GM19328 (cell line): ENCODE data around the gene ILDR1.

Source experiments
- ATAC-seq: cut with Tn5 transposase; IDR thresholded peaks from one replicate; pipeline ENCODE4 v1.9.1; 2021; ENCODE audit warnings: mild to moderate bottlenecking, moderate library complexity; ENCODE audit not compliant: unreplicated experiment

The ILDR1 gene

DNA sequence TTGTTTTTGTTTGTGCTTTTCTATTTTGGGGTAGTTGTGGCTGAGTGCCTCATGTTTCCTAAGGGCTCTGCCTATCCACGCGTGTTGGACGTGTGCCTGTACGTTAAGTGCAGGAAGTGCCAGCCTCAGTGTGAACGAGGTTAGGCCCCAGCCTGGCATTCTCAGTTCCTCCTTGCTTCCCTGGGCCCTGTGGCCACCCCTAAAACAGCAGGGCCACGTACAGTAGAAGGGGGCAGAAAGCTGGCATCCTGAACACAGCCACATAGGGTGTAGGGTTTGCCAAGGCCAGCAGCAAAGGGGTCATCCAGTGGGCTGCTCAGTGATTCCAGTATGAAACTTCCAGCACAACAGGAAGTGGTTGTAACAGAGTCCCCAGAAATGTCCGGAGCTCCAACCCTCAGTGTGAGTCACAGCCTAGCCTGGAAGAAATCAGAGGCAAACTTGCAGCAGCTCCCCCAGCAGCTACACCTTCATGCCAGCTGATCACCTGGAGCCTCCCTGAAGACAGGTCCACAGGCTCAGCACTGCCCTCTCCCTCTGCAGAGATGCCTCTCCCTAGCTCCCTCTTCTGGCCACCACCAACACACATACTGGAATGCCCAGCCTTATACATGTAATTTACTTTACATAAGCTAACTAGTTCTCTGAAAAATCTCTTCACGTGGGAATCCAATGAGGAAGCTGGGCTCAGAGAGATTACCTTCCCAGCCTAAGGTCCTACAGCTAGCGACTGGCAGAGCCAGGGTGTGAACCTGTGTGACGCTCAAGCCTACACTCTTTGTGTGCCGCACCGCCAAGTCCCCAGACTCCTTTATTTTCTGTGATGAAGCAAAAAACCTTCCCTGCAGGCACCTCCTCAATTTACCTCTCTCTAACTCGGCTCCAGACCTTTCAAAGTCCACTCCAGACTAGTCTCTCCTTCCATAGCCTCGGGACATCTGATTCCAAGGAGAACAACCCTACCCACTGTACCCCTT is 26.6 kb downstream of the ILDR1 start:
- ATAC-seq, result no peak

DNA sequence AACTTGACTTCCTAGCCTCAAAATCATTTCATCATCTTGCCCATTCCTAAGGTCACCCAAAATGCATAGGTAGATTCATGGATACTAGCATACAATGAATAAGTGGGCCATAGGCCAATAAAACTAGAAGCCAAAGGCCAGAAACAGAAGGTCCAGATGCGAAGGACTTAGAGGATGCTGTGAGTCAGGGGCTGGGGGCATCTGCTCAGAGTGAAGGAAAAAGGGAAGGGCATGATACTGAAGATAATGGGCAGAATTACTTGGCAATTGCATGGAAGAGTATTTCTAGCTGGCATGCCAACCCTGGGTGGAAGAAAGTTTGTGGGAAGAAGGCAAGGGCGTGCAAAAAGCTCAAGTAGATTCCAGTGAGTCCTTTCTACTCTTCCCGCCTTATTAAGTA is 27.5 kb downstream of the ILDR1 start:
- ATAC-seq, result no peak

DNA sequence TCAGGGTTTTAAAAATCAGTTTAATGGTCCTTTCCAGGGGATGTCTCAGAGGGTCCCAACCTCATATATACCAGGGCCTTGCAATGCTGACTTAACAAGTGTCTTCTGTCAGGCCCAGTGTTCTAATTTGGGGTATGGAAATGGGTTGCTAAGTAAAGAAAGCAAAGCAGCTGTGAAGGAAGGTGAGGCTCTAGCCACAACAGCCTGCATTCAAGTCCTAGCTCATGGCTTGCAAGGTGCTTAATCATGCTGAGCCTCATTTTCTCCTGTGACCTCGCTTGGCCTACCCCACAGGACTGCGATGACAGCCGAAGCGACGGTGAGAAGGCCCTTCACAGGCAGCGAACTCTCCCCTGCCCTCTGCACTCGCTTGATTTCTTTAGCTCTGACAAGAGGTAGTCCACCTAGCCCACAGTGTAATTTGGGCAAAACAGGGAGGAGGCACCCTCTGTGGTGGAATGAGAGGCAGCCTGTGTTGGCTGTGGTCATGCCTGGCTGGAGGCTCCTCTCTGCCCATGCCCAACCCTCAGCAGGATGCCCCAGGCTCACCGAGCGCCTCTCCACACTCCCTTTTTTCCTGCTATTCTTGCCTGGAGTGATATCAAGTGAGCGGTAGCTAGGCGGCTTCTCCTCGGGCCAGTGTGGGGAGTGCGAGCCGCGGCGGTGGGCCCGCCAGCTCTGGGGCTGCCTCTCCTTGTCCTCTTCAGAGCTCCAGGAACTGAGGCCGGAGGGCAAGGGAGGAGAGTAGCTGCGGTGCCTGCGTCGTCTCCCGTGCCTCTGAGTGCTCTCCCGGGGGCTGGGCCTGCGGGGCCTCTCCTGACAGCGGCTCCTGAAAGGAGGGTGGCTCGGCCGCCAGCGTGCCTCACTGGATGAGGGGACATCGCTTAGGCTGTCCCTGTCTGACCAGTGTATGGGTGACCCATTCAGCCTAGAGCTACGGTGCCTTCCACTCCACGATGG is 29.2 kb downstream of the ILDR1 start:
- ATAC-seq, result peak; percentile 73

DNA sequence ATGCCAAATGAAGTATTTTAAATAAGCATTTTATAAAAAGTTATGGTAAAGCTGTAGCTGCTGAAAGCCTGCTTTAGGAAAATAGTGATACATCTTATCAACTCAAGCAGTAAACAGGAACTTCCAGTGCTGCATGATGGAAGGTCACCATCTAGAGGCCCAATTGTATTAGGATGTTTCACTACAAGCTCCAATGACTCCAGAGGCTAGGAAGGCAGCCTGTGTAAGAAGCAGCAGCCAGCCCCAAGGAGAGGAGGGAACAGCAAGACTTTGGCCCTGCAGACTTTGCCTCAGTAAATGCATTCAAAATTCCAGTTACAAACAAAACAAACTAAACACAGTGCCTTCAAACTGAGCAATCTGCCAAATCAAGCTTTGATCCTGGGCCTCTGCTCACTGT is 32.1 kb downstream of the ILDR1 start:
- no peak for ATAC-seq

DNA sequence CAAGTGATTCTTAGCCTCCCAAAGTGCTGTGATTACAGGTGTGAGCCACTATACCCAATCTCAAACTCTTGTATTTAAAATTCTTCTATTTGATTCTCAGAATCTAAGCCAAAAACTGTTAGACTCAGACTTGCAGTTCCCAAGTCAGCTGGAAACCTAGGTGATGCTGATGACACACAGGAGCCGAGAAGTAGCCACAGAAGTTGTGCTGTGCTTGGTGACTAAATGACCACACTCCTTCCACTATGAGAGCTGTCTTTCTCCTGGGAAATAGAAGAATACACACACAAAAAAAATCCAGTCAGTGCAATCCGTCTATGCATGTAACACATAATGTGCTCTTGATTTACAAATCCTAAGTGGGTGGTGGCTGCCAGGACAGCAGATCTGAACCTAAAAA is 33.9 kb downstream of the ILDR1 start:
- no peak for ATAC-seq

DNA sequence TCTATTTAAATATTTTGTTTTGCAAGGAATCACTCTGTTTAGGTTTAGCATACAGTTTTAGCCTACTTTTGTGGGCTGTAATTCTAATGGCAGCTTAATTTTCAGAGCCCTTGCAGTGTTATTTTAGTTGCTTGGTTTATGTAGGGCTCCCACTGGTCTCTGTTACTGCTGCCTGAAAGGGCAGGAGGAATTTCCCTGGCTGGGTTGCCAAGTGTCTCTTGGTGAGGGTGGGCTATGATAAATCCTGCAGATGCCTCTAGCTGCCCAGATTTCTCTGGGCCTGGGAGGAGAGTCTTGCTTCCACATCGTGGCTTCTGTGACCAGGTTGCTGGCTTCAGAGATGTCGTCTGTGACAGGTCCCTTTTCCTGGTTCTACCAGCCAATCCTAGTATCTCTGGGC is 36.2 kb downstream of the ILDR1 start:
- no peak for ATAC-seq

DNA sequence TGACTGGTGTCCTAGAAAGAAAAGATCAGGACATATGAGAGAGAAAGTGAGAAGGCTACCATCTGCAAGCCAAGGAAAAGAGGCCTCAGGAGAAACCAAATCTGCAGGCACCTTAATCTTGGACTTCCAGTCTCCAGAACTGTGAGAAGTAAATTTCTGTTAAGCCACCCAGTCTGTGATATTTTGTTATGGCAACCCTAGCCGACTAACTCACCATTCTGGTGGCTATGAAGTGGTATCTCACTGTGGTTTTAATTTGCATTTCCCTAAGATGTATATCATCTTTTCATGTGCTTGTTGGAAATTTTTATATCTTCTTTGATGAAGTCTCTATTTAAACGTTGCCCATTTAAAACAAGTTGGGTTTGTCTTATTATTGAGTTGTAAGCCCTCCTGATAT is 40.6 kb downstream of the ILDR1 start:
- ATAC-seq, result no peak

DNA sequence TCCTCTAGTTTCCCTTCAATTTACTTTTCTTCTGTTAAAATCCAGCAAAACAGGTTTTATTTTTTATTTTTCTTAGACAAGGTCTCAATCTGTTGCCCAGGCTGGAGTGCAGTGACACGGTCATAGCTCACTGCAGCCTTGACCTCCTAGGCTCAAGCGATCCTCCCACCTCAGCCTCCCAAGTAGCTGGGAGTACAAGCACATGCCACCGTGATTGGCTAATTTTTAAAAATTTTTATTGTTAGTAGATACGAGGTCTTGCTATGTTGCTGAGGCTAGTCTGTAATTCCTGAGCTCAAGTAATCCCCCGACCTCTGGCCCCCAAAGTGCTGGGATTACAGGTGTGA is 41.6 kb downstream of the ILDR1 start:
- ATAC-seq, result no peak

DNA sequence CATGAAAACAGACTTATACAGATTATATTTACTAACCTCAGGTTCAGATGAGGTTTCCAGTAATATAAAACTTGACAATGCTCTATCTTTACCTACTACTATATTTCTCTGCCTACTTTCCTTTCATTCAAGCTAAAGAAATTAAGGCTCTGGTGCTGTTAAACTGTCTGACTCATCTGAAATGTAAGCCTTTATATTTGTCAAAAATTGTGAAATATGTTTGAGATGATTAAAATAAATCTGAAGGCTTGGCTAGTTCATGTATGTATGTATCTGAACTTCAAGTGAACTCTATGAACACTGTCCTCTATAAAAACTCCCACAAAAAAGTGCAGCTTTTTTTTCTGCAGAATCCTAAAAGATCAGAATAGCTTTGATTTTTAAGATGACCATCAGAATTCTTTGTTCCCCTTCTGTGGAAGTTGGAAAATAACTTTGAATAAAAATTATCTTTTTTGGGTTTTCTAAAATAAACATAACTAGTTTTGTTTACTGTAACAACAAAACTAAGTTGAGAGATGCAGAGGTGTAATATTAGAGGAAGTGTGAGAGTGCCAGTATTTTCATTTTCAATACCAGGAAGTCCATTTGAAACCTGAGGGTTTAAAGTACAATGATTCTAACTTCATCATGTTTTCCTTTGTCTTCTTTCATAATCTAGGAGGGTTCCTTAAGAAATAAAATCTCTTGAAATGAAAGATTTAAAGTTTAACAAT is 42.2 kb downstream of the ILDR1 start:
- ATAC-seq, result peak; percentile 64

DNA sequence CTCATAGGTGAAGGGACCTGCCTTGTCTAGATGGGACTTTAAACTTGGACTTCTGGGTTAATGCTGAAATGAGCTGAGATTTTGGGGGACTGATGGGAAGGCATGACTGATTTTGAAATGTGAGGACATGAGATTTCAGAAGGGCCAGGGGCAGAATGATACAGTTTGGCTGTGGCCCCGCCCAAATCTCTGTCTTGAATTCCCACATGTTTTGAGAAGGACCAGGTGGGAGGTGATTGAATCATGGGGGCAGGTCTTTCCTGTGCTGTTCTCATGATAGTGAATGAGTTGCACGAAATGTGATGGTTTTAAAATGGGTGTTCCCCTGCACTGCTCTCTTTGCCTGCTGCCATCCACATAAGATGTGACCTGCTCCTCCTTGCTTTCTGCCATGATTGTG is 42.8 kb downstream of the ILDR1 start:
- ATAC-seq, result no peak

DNA sequence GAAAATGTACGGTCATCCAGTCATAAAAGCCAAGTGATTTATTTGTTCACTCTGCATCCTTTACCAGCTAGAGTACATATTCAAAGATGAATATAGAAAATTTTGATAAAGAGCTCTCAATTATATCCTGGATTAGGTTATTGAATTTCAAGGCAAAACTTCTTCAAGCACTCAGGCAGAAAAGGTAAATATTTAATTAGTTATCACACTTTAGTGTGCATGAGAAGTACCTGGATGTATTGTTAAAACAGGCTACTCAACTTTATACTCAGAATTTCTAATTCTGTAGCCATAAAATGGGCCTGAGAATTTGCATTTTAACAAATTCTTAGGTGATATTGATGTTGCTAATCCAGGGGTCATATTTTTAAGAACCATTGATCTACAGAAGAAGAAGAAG is 45.3 kb downstream of the ILDR1 start:
- no peak for ATAC-seq

DNA sequence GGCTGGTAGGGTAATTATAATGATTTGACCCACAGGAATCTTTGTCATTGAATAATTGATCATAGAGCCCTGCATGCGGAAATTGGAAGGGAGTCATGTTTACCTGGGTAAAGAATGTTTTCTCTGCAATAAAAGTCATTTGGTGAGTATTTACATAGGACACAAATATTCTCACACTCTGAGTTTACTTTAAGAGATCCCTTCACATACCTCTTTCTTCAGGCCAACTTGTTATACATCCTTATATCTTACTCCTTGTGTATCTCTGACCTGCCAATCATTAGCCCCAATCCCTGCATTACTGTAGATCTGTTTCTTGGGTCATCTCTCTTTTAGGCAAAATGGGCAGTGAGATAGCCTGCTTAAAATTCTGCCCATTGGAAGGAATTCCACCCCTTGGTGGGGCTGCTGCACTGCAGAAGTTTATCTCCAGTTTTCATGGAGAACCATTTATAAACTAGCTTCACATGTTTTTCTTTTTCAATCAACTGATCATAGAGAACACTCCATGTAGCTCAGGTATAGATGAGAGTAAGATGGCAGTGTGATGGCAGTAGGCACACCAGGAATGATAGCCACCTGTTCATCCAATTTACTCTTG is 46.2 kb downstream of the ILDR1 start:
- ATAC-seq, result no peak

DNA sequence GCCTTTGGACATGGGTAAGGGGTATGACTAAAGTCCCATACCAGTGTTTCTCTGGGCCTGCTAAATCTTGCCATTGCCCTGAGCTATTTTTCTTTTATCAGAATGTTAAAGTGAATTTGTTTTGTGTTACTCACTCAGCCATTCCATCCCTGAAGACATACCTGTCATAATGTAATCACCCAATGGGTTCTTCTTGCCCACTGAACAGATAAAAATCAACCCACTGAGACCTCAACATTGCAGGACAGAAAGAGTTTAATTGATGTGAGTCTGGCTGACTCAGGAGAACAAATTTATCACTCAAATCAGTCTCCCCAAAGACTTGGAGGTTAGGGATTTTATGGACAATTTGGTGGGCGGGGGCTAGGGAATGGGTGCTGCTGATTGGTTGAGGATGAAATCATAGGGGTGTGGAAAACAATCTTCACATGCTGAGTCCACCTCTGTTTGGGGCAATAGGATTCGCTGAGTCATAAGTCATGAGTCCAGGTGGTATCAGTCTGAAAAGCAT is 47.4 kb downstream of the ILDR1 start:
- ATAC-seq, result no peak

DNA sequence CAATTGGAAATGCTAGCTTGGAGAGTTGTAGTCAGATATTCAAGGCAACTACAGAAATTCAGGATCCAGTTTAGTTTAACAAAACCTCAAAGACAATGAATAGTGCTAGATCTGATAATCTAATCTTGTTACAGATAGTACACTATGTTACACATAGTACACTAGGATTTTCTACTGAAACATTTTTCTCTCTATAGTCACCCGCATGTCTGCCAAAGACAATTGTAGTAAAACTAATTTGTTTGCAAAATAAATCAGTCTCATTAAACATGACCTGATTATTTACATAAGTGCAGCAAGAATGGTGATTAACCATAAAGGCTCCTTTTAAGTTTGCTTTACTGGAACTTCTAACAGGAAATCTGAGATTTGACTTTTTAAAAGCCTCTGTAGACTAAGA is 52.0 kb downstream of the ILDR1 start:
- ATAC-seq, result no peak

DNA sequence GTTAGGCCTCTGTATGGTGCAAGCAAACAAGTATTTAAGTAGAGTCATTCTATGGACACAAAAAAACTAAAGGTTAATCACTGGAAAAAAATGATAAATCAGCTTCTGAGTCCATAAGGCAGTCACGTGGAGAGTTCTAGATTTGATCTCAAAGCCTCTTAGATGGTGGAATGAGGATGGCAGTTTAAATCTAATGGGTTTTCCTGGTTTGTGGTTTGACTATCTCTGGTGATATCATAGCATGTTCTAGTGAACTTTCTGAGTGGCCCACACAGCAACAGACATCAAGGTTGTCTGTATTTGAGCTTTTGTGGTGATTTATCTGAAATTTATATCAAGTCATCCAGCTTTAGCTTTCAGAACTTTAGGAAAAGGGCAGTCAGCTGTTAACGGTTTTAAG is 52.4 kb downstream of the ILDR1 start:
- no peak for ATAC-seq

DNA sequence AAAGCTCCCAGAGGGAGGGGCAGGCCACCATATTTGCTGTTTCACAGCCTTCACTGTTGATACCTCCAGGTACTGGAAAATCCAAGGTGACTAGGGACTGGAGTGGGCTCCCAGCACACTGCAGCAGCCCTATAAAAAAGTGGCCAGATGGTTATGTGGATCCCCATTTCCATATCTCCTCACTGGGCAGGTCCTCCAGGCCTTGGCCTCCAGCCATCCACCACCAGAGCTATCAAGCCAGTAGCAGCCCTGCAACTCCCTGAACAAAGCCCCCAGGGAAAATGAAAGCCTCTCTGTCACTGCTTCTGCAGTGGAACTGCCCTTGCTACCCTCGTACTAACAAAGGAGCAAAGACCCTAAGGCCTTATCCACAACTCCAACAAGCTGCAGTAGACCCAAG is 58.4 kb downstream of the ILDR1 start:
- ATAC-seq, result no peak

DNA sequence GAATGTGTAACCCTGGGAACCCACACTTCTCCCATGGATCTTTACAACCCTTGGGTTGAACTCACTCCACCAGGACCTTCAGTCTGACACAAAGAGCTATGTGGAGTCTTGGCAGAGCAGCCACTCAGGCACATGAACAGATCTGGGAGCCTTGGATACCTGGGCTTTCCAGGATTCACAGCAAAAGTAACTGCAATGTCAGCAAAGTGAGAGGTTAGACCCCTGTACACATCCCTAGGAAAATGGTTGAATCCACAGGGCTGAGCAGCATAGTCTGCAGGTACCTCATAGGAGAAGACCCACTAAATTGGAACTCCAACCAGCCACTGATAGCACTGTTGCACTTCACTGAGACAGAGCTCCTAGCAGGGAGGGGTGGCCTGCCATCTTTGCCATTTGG is 59.6 kb downstream of the ILDR1 start:
- no peak for ATAC-seq

DNA sequence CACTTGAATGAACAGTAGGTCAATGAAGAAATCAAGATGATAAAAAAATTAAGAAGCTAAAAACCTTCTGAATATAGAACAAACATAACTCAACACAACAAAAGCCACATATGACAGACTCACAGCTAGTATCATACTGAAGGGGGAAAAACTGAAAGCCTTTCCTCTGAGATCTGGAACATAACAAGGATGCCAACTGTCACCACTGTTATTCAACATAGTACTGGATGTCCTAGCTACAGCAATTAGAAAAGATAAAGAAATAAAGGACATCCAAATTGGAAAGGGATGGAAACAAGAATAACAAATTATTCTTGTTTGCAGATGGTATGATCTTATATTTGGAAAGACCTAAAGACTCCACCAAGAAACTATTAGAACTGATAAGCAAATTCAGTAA is 60.8 kb downstream of the ILDR1 start:
- ATAC-seq, result no peak

DNA sequence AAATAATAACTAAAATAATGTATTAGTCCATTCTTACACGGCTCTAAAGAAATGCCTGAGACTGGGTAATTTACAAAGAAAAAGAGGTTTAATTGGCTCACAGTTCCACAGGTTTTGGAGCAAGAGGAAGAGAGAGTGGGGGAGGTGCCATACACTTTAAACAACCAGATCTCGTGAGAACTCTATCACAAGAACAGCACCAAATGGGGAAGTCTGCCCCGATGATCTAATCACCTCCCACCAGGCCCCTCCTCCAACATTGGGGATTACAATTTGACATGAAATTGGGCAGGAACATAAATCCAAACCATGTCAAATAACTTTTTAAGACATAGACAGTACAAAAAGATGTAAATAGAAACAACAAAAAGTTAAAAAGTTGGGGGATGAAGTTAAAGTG is 63.2 kb downstream of the ILDR1 start:
- ATAC-seq, result no peak

DNA sequence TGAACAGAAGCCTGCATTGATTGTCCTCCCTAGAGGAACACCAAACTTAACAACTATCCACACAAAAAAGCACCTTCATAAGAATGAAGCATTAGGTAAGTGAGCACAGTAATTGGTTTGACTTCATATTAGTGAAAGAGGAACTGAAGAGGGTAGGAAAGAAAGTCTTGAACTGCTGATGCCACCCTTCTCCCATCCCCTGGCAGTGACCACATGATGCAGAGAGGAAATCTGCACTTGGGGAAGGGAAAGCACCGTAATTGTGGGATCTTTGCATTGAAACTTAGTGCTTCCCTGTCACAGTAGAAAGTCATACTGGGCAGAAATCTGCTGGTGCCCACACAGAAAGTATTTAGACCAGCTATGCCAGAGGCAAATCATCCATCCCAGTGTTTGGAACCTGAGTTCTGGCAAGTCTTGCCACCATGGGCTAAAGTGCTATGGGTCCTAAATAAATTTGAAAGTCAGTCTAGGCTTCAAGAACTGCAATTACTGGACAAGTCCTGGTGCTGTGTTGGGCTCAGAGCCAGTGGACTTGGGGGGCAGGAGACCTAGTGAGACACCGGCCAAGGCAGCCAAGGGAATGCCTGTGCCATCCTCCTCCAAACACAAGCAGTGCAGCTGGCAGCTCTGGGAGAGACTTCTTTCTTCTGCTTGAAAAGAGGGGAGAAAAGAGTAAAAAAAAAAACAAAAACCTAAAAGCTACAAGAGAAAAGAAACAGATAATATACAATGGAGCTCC is 64.2 kb downstream of the ILDR1 start:
- no peak for ATAC-seq
